Lung (tissue), 12 donors: ENCODE results near the gene BABAM2. TPM values are rescaled to one million over a fixed set of nuclear protein-coding genes. Genes with fewer than 3 reads are reported as not detected.

Source experiments
- ATAC-seq: fragments of 200-7000 bp; cut with Tn5 transposase; one replicate; pipeline ENCODE4 v1.9.1; 2020; ENCODE audit warnings: moderate number of reproducible peaks; ENCODE audit not compliant: insufficient read depth, low FRiP score
- DNase-seq, 3 donors: peaks; one replicate each; pipeline ENCODE4 v3.0.0-alpha.2; 2013 to 2017
- H3K27ac ChIP-seq, 2 donors: one replicate each; pipeline ENCODE4 v1.5.1; 2013; ENCODE audit warnings: mild to moderate bottlenecking in 2 of 2, moderate library complexity in 2 of 2, control low read depth in 1 of 2, inconsistent platforms in 1 of 2, low read depth in 1 of 2, low read length in 1 of 2
- H3K27me3 ChIP-seq, 3 donors: one replicate each; pipeline ENCODE4 v1.5.1; 2013; ENCODE audit warnings: low read length in 2 of 3; ENCODE audit not compliant: control insufficient read depth in 3 of 3, insufficient read depth in 3 of 3
- H3K36me3 ChIP-seq, 4 donors: one replicate each; pipeline ENCODE4 v1.5.1; 2013; ENCODE audit warnings: low read length in 4 of 4, mild to moderate bottlenecking in 1 of 4, moderate library complexity in 1 of 4; ENCODE audit not compliant: control insufficient read depth in 4 of 4, insufficient read depth in 4 of 4
- H3K4me1 ChIP-seq, 5 donors: one replicate each; pipeline ENCODE4 v1.5.1; 2013; ENCODE audit warnings: low read length in 5 of 5, mild to moderate bottlenecking in 2 of 5, moderate library complexity in 1 of 5; ENCODE audit not compliant: control insufficient read depth in 5 of 5, insufficient read depth in 5 of 5
- H3K4me3 ChIP-seq: one replicate; pipeline ENCODE4 v1.5.1; 2013; ENCODE audit warnings: mild to moderate bottlenecking, control low read depth, moderate library complexity
- H3K9ac ChIP-seq, 2 donors: one replicate each; pipeline ENCODE4 v1.5.1; 2013; ENCODE audit warnings: low read length in 2 of 2, control low read depth in 1 of 2; ENCODE audit not compliant: insufficient read depth in 1 of 2
- H3K9me3 ChIP-seq, 4 donors: one replicate each; pipeline ENCODE4 v1.5.1; 2013; ENCODE audit warnings: low read length in 3 of 4, mild to moderate bottlenecking in 1 of 4, moderate library complexity in 1 of 4; ENCODE audit not compliant: control insufficient read depth in 4 of 4, insufficient read depth in 3 of 4
- WGBS, 2 donors: extraction: QIAGEN DNeasy Blood & Tissue Kit; methylation state at CpG; one replicate each; pipeline ENCODE4 v1.1.7; 2013; 5-methylcytosine and 5-hydroxymethylcytosine counted together
- polyA plus RNA-seq, 2 donors: library from polyadenylated mRNA; stranded (reverse); fragments of 200-250 nt; gene quantifications; one replicate each; pipeline ENCODE4 v1.2.1, GENCODE V29; 2013
- total RNA-seq, 2 donors: library from RNA; depleted of rRNA in 1 of 2; stranded (reverse); fragments of >200 nt in 1 of 2; gene quantifications; one replicate each; pipeline ENCODE4 v1.2.1, GENCODE V29; 2014 to 2021
- TF ChIP-seq, protein P1 (sequence below): IDR thresholded peaks from 2 replicates; pipeline ENCODE4 v1.5.1; 2012; ENCODE audit warnings: mild to moderate bottlenecking; ENCODE audit errors: control extremely low read depth, extremely low read depth
- donor health status: control.
- donor health status: control.
- donor health status: Bipolar disorder and iron deficiency.
- donor health status: healthy.
- donor health status: DM: yes; HTN: yes; CAD: no.

The BABAM2 gene
- total and polyA plus RNA-seq, 4 donors: 19.0 to 43.3 (median 33.7) TPM

DNA sequence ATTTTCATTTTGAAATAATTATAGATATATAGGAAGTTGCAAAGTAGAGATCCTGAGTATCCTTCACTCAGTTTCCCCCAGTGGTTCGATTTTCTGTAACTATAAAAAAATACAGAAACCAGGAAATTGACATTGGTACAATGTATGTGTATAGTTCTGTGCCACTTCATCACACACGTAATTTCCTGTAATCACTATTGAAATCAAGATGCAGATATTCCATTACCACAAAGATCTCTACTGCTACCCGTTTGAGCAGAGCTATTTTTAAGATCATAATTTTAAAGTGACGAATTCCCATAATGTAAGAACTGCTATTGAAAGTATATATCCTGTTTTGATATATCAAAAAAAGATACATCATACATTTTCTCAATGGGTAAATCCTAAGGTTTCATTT lies 142.3 kb downstream of the BABAM2 start:
- WGBS, 2 donors: 61 to 65% methylated on average over 4 of the region's 4 CpGs
- ATAC-seq: no peak

DNA sequence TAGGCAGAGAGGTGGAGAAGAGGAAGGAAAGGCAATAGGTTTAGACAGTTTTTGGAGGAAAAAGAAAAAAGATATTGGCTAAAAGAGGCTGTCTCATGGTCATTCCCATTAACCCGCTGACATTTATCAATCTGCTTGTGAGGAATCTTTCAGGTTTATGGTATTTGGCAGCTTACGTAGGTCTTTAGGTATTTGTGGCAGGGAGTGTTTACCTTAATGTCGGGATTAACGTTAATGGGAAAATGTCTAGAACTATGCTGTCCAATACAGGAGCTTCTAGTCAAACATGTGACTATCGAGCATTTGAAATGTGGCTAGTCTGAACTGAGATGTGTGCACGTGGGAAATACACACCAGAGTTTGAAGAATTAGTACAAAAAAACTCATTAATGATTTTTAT lies 144.2 kb downstream of the BABAM2 start:
- WGBS, 2 donors: 93 to 96% methylated on average over 6 of the region's 6 CpGs
- H3K9ac ChIP-seq: no peak overlapping the region
- ATAC-seq (no peak), DNase-seq (no peak)
- H3K9me3 ChIP-seq: no peaks in the 10 kb centered on the region
- no peak overlapping the region for H3K4me3 ChIP-seq
- H3K27me3 ChIP-seq: no peaks in the 10 kb centered on the region
- TF ChIP-seq, protein P1, sequence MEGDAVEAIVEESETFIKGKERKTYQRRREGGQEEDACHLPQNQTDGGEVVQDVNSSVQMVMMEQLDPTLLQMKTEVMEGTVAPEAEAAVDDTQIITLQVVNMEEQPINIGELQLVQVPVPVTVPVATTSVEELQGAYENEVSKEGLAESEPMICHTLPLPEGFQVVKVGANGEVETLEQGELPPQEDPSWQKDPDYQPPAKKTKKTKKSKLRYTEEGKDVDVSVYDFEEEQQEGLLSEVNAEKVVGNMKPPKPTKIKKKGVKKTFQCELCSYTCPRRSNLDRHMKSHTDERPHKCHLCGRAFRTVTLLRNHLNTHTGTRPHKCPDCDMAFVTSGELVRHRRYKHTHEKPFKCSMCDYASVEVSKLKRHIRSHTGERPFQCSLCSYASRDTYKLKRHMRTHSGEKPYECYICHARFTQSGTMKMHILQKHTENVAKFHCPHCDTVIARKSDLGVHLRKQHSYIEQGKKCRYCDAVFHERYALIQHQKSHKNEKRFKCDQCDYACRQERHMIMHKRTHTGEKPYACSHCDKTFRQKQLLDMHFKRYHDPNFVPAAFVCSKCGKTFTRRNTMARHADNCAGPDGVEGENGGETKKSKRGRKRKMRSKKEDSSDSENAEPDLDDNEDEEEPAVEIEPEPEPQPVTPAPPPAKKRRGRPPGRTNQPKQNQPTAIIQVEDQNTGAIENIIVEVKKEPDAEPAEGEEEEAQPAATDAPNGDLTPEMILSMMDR: no peak
- no peak overlapping the region for H3K27ac ChIP-seq
- peaks cover 0 to 16% (median 0%) of the 10 kb centered on the region in 5 donors for H3K4me1 ChIP-seq
- peaks cover 0 to 1% (median 0%) of the 10 kb centered on the region in 4 donors for H3K36me3 ChIP-seq

More for the DNA sequence above, 142.3 kb downstream of the BABAM2 start:
- peaks cover 0 to 12% (median 0%) of the 10 kb centered on the region in 5 donors for H3K4me1 ChIP-seq
- no peak overlapping the region for H3K4me3 ChIP-seq
- DNase-seq: no peak
- H3K36me3 ChIP-seq: peaks cover 0 to 1% (median 0%) of the 10 kb centered on the region in 4 donors
- H3K9me3 ChIP-seq: no peaks in the 10 kb centered on the region
- no peak overlapping the region for H3K27ac ChIP-seq
- TF ChIP-seq, protein P1: no peak
- no peak overlapping the region for H3K9ac ChIP-seq
- no peaks in the 10 kb centered on the region for H3K27me3 ChIP-seq

DNA sequence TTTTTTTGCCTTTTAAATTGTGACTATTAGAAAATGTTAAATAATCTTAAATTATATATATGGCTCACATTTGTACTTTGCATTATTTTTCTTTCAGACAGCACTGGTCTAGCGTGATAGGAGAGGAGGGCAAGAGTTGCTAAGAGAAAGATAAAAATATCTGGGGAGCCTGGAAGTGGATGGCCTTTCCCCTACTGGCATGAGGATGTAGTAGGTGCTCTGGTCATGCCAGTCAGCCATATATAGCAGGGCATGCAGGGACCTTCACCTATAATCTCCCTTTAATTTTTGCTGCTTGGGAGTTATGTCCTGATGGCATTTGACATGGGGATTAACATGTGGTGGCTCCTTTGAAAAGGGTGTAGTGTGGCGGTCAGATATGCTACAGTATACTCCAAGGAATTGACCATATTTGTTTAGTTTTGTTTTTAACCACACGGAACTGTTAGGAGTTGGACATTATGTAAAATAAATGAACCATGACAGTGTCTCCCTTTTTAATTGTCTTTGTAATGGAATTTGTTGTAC lies 144.7 kb downstream of the BABAM2 start:
- 88 to 91% methylated on average over 3 of the region's 3 CpGs for WGBS, 2 donors
- no peak for DNase-seq
- Histone ChIP-seq H3K4me3 (no peak overlapping the region), H3K9ac (no peak overlapping the region), H3K4me1 (peaks cover 0 to 15% (median 0%) of the 10 kb centered on the region in 5 donors), H3K9me3 (no peaks in the 10 kb centered on the region), H3K27ac (peak overlapping the region in 1 of 2 donors; percentile 70), H3K36me3 (peaks cover 0 to 1% (median 0%) of the 10 kb centered on the region in 4 donors), H3K27me3 (no peaks in the 10 kb centered on the region)
- TF ChIP-seq, protein P1: no peak
- ATAC-seq: no peak

DNA sequence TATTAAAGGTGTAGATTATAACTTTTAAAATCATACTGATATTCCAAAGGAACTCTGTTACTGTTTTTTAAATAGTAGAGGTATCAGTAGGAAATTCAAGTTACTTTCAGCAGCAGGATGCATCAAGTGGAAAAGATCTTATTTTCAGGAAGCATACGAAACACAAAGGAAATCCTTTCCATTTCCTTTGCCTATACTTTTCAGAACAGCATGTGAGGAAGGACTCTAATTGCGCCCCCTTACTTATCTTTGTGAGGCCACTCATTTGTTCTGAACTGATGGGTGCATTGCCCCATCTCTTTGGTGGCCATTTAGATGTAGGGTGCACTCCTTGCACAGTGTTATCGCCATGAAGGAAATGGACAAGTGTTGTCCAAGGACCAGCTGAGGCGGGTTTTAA lies 145.3 kb downstream of the BABAM2 start:
- WGBS, 2 donors: 70 to 76% methylated on average over 4 of the region's 4 CpGs
- Histone ChIP-seq H3K4me3 (no peak overlapping the region), H3K9ac (no peak overlapping the region), H3K4me1 (peaks cover 0 to 11% (median 0%) of the 10 kb centered on the region in 5 donors), H3K36me3 (peaks cover 0 to 1% (median 0%) of the 10 kb centered on the region in 4 donors), H3K27me3 (no peaks in the 10 kb centered on the region), H3K9me3 (no peaks in the 10 kb centered on the region), H3K27ac (no peak overlapping the region)
- ATAC-seq: no peak
- TF ChIP-seq, protein P1: no peak
- DNase-seq: peak in 2 of 3 donors; percentile 30 to 35
